K562 (cell line): ENCODE results near the gene LRRC3C. TPM values are rescaled to one million over a fixed set of nuclear protein-coding genes. Genes with fewer than 3 reads are reported as not detected.
A peak's percentile ranks its signal among the peaks of the same experiment; 100 is the strongest.

ENCODE experiments used
- ARID2 ChIP-seq: fragments of 450-650 bp; IDR thresholded peaks from 2 replicates; pipeline ENCODE4 v1.6.1; 2017; ENCODE audit warnings: antibody characterized with exemption, mild to moderate bottlenecking
- BCLAF1 ChIP-seq, 2 experiments: fragments of 450-650 bp in 1 of 2; IDR thresholded peaks; 2 replicates each; pipeline ENCODE4 v1.6.1; 2011 to 2017; ENCODE audit warnings: low read depth in 2 of 2, antibody characterized with exemption in 1 of 2, borderline replicate concordance in 1 of 2, low read length in 1 of 2, mild to moderate bottlenecking in 1 of 2, mixed read lengths in 1 of 2; ENCODE audit not compliant: control insufficient read depth in 1 of 2
- BRF2 ChIP-seq: IDR thresholded peaks from 3 replicates; pipeline ENCODE4 v1.6.1; 2011; ENCODE audit warnings: borderline replicate concordance, mild to moderate bottlenecking; ENCODE audit not compliant: insufficient read length, insufficient read depth
- CSDE1 ChIP-seq, 2 experiments: fragments of 450-650 bp; IDR thresholded peaks; 2 replicates each; pipeline ENCODE4 v1.6.1; 2016; ENCODE audit warnings: mild to moderate bottlenecking in 1 of 2
- HDAC2 ChIP-seq: fragments of 450-650 bp; IDR thresholded peaks from 2 replicates; pipeline ENCODE4 v1.6.1; 2016; ENCODE audit warnings: mild to moderate bottlenecking
- HMBOX1 ChIP-seq: sonication (generic); IDR thresholded peaks from 2 replicates; pipeline ENCODE4 v1.6.1; 2016
- KLF16 ChIP-seq: IDR thresholded peaks from 2 replicates; pipeline ENCODE4 v1.6.1; 2016; ENCODE audit warnings: antibody characterized with exemption
- MBD2 ChIP-seq: sonication (generic); IDR thresholded peaks from 2 replicates; pipeline ENCODE4 v1.6.1; 2016; ENCODE audit warnings: low read depth, borderline replicate concordance
- MLLT1 ChIP-seq, 2 experiments: fragments of 450-650 bp; IDR thresholded peaks; 2 replicates each; pipeline ENCODE4 v1.6.1; 2016
- MYNN ChIP-seq, 2 experiments: sonication (generic); formaldehyde crosslinking in 1 of 2; IDR thresholded peaks; 2 replicates each; pipeline versions ENCODE4 v1.5.0 to v1.6.1; 2016 to 2020; ENCODE audit warnings: antibody characterized with exemption in 1 of 2, missing genetic modification reagents in 1 of 2
- NR4A1 ChIP-seq, 2 experiments: fragments of 250-450 bp in 1 of 2; fragments of 450-650 bp in 1 of 2; sonication (Bioruptor Pico) in 1 of 2; IDR thresholded peaks; 2 replicates each; pipeline versions ENCODE4 v1.4.0 to v1.6.1; 2016 to 2020; ENCODE audit warnings: mild to moderate bottlenecking in 2 of 2, missing compliant biosample characterization in 1 of 2, missing genetic modification characterization in 1 of 2, moderate library complexity in 1 of 2
- OTX1 ChIP-seq: fragments of 450-650 bp; formaldehyde crosslinking; IDR thresholded peaks from 2 replicates; pipeline ENCODE4 v1.4.0; 2022; ENCODE audit warnings: mild to moderate bottlenecking
- PHB ChIP-seq: fragments of 250-450 bp; sonication (Bioruptor Pico); IDR thresholded peaks from 2 replicates; pipeline ENCODE4 v1.5.0; 2021
- POLR2H ChIP-seq: IDR thresholded peaks from 2 replicates; pipeline ENCODE4 v1.6.1; 2016; ENCODE audit warnings: missing genetic modification characterization, low read depth, mild to moderate bottlenecking, control low read depth, missing compliant biosample characterization, moderate library complexity
- SIX5 ChIP-seq, 2 experiments: IDR thresholded peaks; 2 replicates each; pipeline ENCODE4 v1.6.1; 2011; ENCODE audit warnings: low read length in 2 of 2, borderline replicate concordance in 1 of 2, low read depth in 1 of 2, mild to moderate bottlenecking in 1 of 2, moderate library complexity in 1 of 2; ENCODE audit not compliant: insufficient read depth in 1 of 2
- SMAD2 ChIP-seq: fragments of 150-350 bp; IDR thresholded peaks from 2 replicates; pipeline ENCODE4 v1.6.1; 2014; ENCODE audit warnings: low read depth, mild to moderate bottlenecking, low read length
- SMARCA4 ChIP-seq: fragments of 450-650 bp; IDR thresholded peaks from 2 replicates; pipeline ENCODE4 v1.6.1; 2016
- SMARCA5 ChIP-seq: fragments of 450-650 bp; IDR thresholded peaks from 2 replicates; pipeline ENCODE4 v1.6.1; 2016
- SMARCC2 ChIP-seq: fragments of 450-650 bp; IDR thresholded peaks from 2 replicates; pipeline ENCODE4 v1.6.1; 2017; ENCODE audit warnings: antibody characterized with exemption, moderate library complexity, mild to moderate bottlenecking, low read depth
- SNIP1 ChIP-seq: fragments of 450-650 bp; IDR thresholded peaks from 2 replicates; pipeline ENCODE4 v1.7.1; 2017; ENCODE audit warnings: low read depth, mild to moderate bottlenecking
- SOX6 ChIP-seq: fragments of 450-650 bp; IDR thresholded peaks from 2 replicates; pipeline ENCODE4 v1.6.1; 2014; ENCODE audit warnings: mild to moderate bottlenecking
- TCF3 ChIP-seq: sonication (generic); formaldehyde crosslinking; IDR thresholded peaks from 2 replicates; pipeline ENCODE4 v1.4.0; 2020; ENCODE audit warnings: mild to moderate bottlenecking, missing genetic modification reagents
- TRIM24 ChIP-seq, 2 experiments: fragments of 450-650 bp; IDR thresholded peaks; 2 replicates each; pipeline ENCODE4 v1.6.1; 2016
- ZNF431 ChIP-seq: sonication (generic); formaldehyde crosslinking; IDR thresholded peaks from 2 replicates; pipeline ENCODE4 v1.8.0; 2022; ENCODE audit warnings: mild to moderate bottlenecking, missing genetic modification reagents
- polyA plus RNA-seq, 8 experiments: library from polyadenylated mRNA; depleted of rRNA in 4 of 8; stranded (reverse) in 5 of 8; unstranded in 3 of 8; fragments of >200 nt; fragmentation: Nextera tagmentation in 2 of 8; fragmentation: Illumina TruSeq in 1 of 8; extraction: Ambion mirVana in 2 of 8; extraction: Trizol in 1 of 8; gene quantifications; 2 replicates each; pipeline versions ENCODE4 v1.2.1 to v1.2.3, GENCODE V29; 2011 to 2014; ENCODE audit warnings: inconsistent platforms in 1 of 8, missing spikeins in 1 of 8
- total RNA-seq, 7 experiments: library from RNA; depleted of rRNA in 6 of 7; stranded (reverse); fragments of >200 nt in 6 of 7; fragmentation: Illumina TruSeq in 2 of 7; extraction: Trizol in 2 of 7; gene quantifications; 2 replicates each; pipeline versions ENCODE4 v1.2.1 to v1.2.3, GENCODE V29; 2011 to 2021; ENCODE audit warnings: low replicate concordance in 1 of 7

The LRRC3C gene
- total and polyA plus RNA-seq, 9 of the 15 experiments (the other 6 are each of a cell fraction or from before 2014, with no cell fraction given), result not detected

- TF ChIP-seq SMARCA4 (peak; percentile 90), PHB (CRISPR knock-in tag) (no peak), OTX1 (no peak), BRF2 (no peak), HMBOX1 (0 out of 2 replicates have a peak, but pooled peaks have one; percentile 7), SMARCC2 (peak; percentile 73; the same call in 1 of the 2 replicates), HDAC2 (peak; percentile 64), SNIP1 (no peak), SMAD2 (no peak), MLLT1 (IDR thresholded peaks at IDR 0.05) (peak; percentile 28 to 55; a peak in 2 of 4 replicates), ARID2 (peak; percentile 47; the same call in 1 of the 2 replicates), SIX5 (IDR thresholded peaks at IDR 0.05; ENCODE audit: borderline replicate concordance in 1 of 2, insufficient read depth in 1 of 2, low read depth in 1 of 2, low read length in 2 of 2) (no peak), CSDE1 (IDR thresholded peaks at IDR 0.05) (0 out of 4 replicates have a peak, but pooled peaks of 1 of the 2 experiments have one; percentile 72), TRIM24 (IDR thresholded peaks at IDR 0.05) (peak in 1 of 2 experiments; percentile 32; a peak in 1 of 4 replicates), BCLAF1 (IDR thresholded peaks at IDR 0.05; ENCODE audit: borderline replicate concordance in 1 of 2, control insufficient read depth in 1 of 2, low read depth in 2 of 2, low read length in 1 of 2) (no peak), SMARCA5 (peak; percentile 73; the same call in 1 of the 2 replicates), MBD2 (peak; percentile 30; the same call in 1 of the 2 replicates), MYNN (IDR thresholded peaks at IDR 0.05) (0 out of 2 replicates have a peak, but pooled peaks have one; percentile 11), MYNN (CRISPR knock-in tag; IDR thresholded peaks at IDR 0.05) (no peak), TCF3 (no peak), KLF16 (peak; percentile 23; the same call in 1 of the 2 replicates), SOX6 (peak; percentile 11; the same call in 1 of the 2 replicates), NR4A1 (CRISPR knock-in tag; IDR thresholded peaks at IDR 0.05) (no peak), NR4A1 (tag; IDR thresholded peaks at IDR 0.05) (0 out of 2 replicates have a peak, but pooled peaks have one; percentile 12), POLR2H (tag) (peak; percentile 79), ZNF431 (no peak)
Measured at GRCh38 chr17:39979893-39980350, 52.4 kb downstream of the LRRC3C start (continued).
